CD14-positive monocyte (primary cell): ENCODE data around the gene GLT8D1. TPM values are rescaled to one million over a fixed set of nuclear protein-coding genes. Genes with fewer than 3 reads are reported as not detected.

ENCODE experiments used
- DNase-seq, 3 donors: peaks; one replicate each; pipeline ENCODE4 v3.0.0-alpha.2; 2011 to 2022
- H2AFZ ChIP-seq: 2 replicates; pipeline ENCODE4 v1.6.0; 2012; ENCODE audit warnings: mild to moderate bottlenecking, low read depth, low read length, inconsistent platforms; ENCODE audit not compliant: insufficient read depth, poor library complexity, severe bottlenecking
- H3K27ac ChIP-seq, 2 donors: 1 replicate in 1 of 2; 2 replicates in 1 of 2; pipeline ENCODE4 v1.5.1; 2012 to 2013; ENCODE audit warnings: low read length in 2 of 2, control low read depth in 1 of 2, inconsistent platforms in 1 of 2, low read depth in 1 of 2, mild to moderate bottlenecking in 1 of 2
- H3K27me3 ChIP-seq, 2 donors: one replicate each; pipeline versions ENCODE4 v1.6.0 to v1.6.1; 2011 to 2013; ENCODE audit warnings: low read length in 2 of 2; ENCODE audit not compliant: control insufficient read depth in 2 of 2, insufficient read depth in 2 of 2
- H3K36me3 ChIP-seq, 2 donors: replicated peaks in 1 of 2; 1 replicate in 1 of 2; 2 replicates in 1 of 2; pipeline versions ENCODE4 v1.5.1 to v1.6.1; 2012 to 2013; ENCODE audit warnings: low read length in 2 of 2, control low read depth in 1 of 2, inconsistent platforms in 1 of 2, mild to moderate bottlenecking in 1 of 2; ENCODE audit not compliant: insufficient read depth in 2 of 2, control insufficient read depth in 1 of 2
- H3K4me1 ChIP-seq, 2 donors: 1 replicate in 1 of 2; 2 replicates in 1 of 2; pipeline versions ENCODE4 v1.5.1 to v1.6.1; 2012 to 2013; ENCODE audit warnings: low read length in 2 of 2, control low read depth in 1 of 2, inconsistent platforms in 1 of 2, mild to moderate bottlenecking in 1 of 2, moderate library complexity in 1 of 2; ENCODE audit not compliant: insufficient read depth in 2 of 2, control insufficient read depth in 1 of 2
- H3K4me2 ChIP-seq: replicated peaks from 2 replicates; pipeline ENCODE3; 2012; ENCODE audit warnings: low read length, moderate library complexity, mild to moderate bottlenecking; ENCODE audit not compliant: poor library complexity, severe bottlenecking; ENCODE audit errors: extremely low read depth
- H3K4me3 ChIP-seq, 3 experiments: fragments of 200-600 bp in 1 of 3; sonication (generic) in 1 of 3; replicated peaks in 1 of 3; 1 replicate in 2 of 3; 2 replicates in 1 of 3; pipeline ENCODE4 v1.5.1; 2011 to 2013; ENCODE audit warnings: low read length in 3 of 3, mild to moderate bottlenecking in 3 of 3, control low read depth in 2 of 3, low read depth in 2 of 3, inconsistent platforms in 1 of 3, moderate library complexity in 1 of 3
- H3K79me2 ChIP-seq: 2 replicates; pipeline ENCODE4 v1.6.0; 2012; ENCODE audit warnings: mild to moderate bottlenecking, control low read depth, inconsistent platforms, low read length, moderate library complexity; ENCODE audit not compliant: insufficient read depth
- H3K9ac ChIP-seq: 2 replicates; pipeline ENCODE4 v1.6.0; 2017; ENCODE audit warnings: low read length, mild to moderate bottlenecking; ENCODE audit not compliant: insufficient read depth, poor library complexity, severe bottlenecking
- H3K9me3 ChIP-seq, 2 donors: replicated peaks in 1 of 2; 1 replicate in 1 of 2; 2 replicates in 1 of 2; pipeline versions ENCODE4 v1.5.1 to v1.6.1; 2012 to 2013; ENCODE audit warnings: low read length in 2 of 2, control low read depth in 1 of 2; ENCODE audit not compliant: control insufficient read depth in 1 of 2, insufficient read depth in 1 of 2
- H4K20me1 ChIP-seq: 2 replicates; pipeline ENCODE4 v1.6.0; 2012; ENCODE audit warnings: mild to moderate bottlenecking, low read length, control low read depth, moderate library complexity; ENCODE audit not compliant: insufficient read depth
- H3K27ac Mint-ChIP-seq, 7 donors: one replicate each; pipeline ENCODE4 v1.8.0; 2020; ENCODE audit warnings: mild to moderate bottlenecking in 7 of 7, mixed read lengths in 7 of 7, moderate library complexity in 6 of 7, inconsistent platforms in 2 of 7
- H3K27me3 Mint-ChIP-seq, 3 donors: one replicate each; pipeline ENCODE4 v1.8.0; 2021 to 2022; ENCODE audit warnings: low read depth in 3 of 3, mild to moderate bottlenecking in 3 of 3, mixed read lengths in 3 of 3, moderate library complexity in 3 of 3, inconsistent platforms in 1 of 3
- H3K36me3 Mint-ChIP-seq, 2 donors: one replicate each; pipeline ENCODE4 v1.8.0; 2020; ENCODE audit warnings: mixed read lengths in 2 of 2, inconsistent platforms in 1 of 2, mild to moderate bottlenecking in 1 of 2
- H3K4me1 Mint-ChIP-seq: one replicate; pipeline ENCODE4 v1.8.0; 2020; ENCODE audit warnings: mild to moderate bottlenecking, mixed read lengths
- H3K4me3 Mint-ChIP-seq, 2 donors: one replicate each; pipeline ENCODE4 v1.8.0; 2020; ENCODE audit warnings: mild to moderate bottlenecking in 2 of 2, mixed read lengths in 2 of 2, moderate library complexity in 1 of 2
- H3K9me3 Mint-ChIP-seq, 7 donors: one replicate each; pipeline ENCODE4 v1.8.0; 2020 to 2022; ENCODE audit warnings: mixed read lengths in 7 of 7, mild to moderate bottlenecking in 6 of 7, moderate library complexity in 6 of 7, inconsistent platforms in 2 of 7
- WGBS: methylation state at CpG from one replicate; pipeline ENCODE4 v1.1.5; 2013; ENCODE audit warnings: missing lambda C conversion rate; ENCODE audit not compliant: insufficient coverage; 5-methylcytosine and 5-hydroxymethylcytosine counted together
- intact Hi-C, 2 donors: fragments of 100-400 bp; cut with micrococcal nuclease; formaldehyde crosslinking; loops; one replicate each; pipeline versions ENCODE4 v1.15.0 to v1.15.1; 2023
- polyA plus RNA-seq, 3 donors: library from polyadenylated mRNA; depleted of rRNA in 1 of 3; unstranded in 2 of 3; stranded (reverse) in 1 of 3; fragments of 300-500 nt in 2 of 3; fragments of >200 nt in 1 of 3; fragmentation: Illumina TruSeq in 2 of 3; gene quantifications; 1 replicate in 2 of 3; 2 replicates in 1 of 3; pipeline ENCODE4 v1.2.3, GENCODE V29; 2012 to 2021
- TF ChIP-seq, protein P1 (sequence below): fragments of 200-600 bp; IDR thresholded peaks from one replicate; pipeline ENCODE4 v1.8.0; 2022; ENCODE audit warnings: antibody characterized with exemption, mild to moderate bottlenecking

Gene GLT8D1
- polyA plus RNA-seq, 3 donors: 27.3 to 34.8 (median 34.8) TPM

DNA sequence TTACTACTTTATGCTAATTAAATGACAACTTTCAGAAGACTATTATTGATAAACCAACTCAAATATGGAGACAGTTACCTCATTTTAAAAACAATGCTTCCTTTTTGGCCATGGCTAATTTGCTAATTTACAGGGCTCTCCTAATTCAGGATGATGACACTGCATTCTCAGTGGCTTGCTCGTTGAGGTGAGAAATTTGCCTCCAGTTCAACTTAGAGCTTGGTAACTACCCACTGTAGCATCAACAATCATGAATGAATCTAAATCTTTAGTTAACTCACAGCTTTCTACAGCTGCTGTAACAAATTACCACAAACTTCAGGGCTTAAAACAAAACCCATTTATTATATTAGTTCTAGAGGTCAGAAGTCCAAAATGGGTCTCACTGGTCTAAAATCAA, 33.9 kb downstream of the GLT8D1 start:
- H3K4me3 Mint-ChIP-seq: no peak overlapping the region
- H3K27ac Mint-ChIP-seq: peak overlapping the region in 6 of 7 donors; percentile 47 to 92 (median 90)
- H3K4me1 Mint-ChIP-seq: peaks cover 28% of the 10 kb centered on the region

DNA sequence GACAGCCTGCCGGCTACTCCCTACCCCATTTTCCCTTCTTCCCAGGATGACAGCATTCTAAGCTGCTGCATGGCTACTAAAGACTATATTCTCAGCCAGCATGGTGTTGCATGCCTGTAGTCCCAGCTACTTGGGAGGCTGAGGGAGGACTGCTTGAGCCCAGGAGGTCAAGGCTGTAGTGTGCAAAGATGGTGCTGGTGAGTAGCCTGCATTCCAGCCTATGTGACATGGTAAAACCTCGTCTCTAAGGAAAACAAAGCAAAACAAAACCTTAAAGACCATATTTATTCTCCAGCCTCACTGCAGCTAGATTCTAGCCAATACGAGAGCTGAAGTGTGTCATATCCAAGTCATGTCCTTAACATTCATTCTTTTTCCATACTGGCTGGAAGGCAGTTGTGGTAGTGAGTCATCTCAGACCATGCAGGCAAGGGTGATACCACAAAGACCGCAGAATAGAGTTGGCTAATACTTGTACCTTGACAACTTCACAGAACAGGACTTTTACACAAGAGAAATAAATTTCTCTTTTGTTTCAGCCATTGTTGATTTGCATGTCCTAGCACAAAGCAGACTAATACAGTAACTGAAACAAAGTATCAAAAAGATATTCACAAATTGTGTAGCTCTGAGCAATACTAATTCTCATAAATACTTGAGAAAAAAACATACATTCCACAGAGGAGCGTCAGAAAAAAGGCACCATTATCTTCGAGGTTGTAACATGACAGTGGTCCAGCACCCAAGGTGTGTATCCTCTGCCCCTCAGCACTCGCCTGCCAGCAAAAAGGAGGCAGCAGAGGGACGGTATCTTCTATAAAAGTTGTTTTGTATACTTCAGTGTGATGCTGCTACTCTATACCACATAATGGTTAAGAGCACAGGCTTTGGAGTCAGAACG, 34.7 kb downstream of the GLT8D1 start:
- Histone ChIP-seq H3K4me1 (peaks cover 27% of the 10 kb centered on the region in 2 donors), H3K27me3 (no peaks in the 10 kb centered on the region), H3K9ac (peak overlapping the region; percentile 9), H3K4me2 (peak overlapping the region; percentile 36), H3K4me3 (no peak overlapping the region), H2AFZ (no peak overlapping the region), H3K27ac (peak overlapping the region; percentile 20 to 78), H3K36me3 (peaks cover 66 to 69% of the 10 kb centered on the region in 2 donors), H3K9me3 (no peaks in the 10 kb centered on the region), H3K79me2 (peaks cover 45% of the 10 kb centered on the region), H4K20me1 (peaks cover 50% of the 10 kb centered on the region)
- TF ChIP-seq, protein P1, sequence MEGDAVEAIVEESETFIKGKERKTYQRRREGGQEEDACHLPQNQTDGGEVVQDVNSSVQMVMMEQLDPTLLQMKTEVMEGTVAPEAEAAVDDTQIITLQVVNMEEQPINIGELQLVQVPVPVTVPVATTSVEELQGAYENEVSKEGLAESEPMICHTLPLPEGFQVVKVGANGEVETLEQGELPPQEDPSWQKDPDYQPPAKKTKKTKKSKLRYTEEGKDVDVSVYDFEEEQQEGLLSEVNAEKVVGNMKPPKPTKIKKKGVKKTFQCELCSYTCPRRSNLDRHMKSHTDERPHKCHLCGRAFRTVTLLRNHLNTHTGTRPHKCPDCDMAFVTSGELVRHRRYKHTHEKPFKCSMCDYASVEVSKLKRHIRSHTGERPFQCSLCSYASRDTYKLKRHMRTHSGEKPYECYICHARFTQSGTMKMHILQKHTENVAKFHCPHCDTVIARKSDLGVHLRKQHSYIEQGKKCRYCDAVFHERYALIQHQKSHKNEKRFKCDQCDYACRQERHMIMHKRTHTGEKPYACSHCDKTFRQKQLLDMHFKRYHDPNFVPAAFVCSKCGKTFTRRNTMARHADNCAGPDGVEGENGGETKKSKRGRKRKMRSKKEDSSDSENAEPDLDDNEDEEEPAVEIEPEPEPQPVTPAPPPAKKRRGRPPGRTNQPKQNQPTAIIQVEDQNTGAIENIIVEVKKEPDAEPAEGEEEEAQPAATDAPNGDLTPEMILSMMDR: no peak
- Mint-ChIP-seq H3K27ac (peak overlapping the region; percentile 89 to 97 (median 95)), H3K4me3 (peak overlapping the region; percentile 48 to 76), H3K4me1 (peaks cover 28% of the 10 kb centered on the region), H3K27me3 (no peaks in the 10 kb centered on the region), H3K36me3 (peaks cover 54 to 70% of the 10 kb centered on the region in 2 donors), H3K9me3 (peaks cover 0 to 3% (median 0%) of the 10 kb centered on the region in 7 donors)
- DNase-seq: peak; percentile 78 to 92 (median 86)
- intact Hi-C loops: no loop called here
- no CpG with 5 or more reads among the region's 9 CpGs for WGBS

More for the DNA sequence above, 33.9 kb downstream of the GLT8D1 start:
- H3K4me1 ChIP-seq: peaks cover 27% of the 10 kb centered on the region in 2 donors
- no peak overlapping the region for H3K4me2 ChIP-seq
- peak overlapping the region in 1 of 2 donors; percentile 78 for H3K27ac ChIP-seq
- TF ChIP-seq, protein P1: no peak
- H2AFZ ChIP-seq: no peak overlapping the region
- no peaks in the 10 kb centered on the region for H3K27me3 Mint-ChIP-seq
- WGBS: no CpG with 5 or more reads among the region's 1 CpG
- peaks cover 0 to 3% (median 0%) of the 10 kb centered on the region in 7 donors for H3K9me3 Mint-ChIP-seq
- H3K9me3 ChIP-seq: no peaks in the 10 kb centered on the region
- peaks cover 54 to 69% of the 10 kb centered on the region in 2 donors for H3K36me3 Mint-ChIP-seq
- intact Hi-C loops: no loop called here
- no peak overlapping the region for H3K4me3 ChIP-seq
- no peaks in the 10 kb centered on the region for H3K27me3 ChIP-seq
- peaks cover 41% of the 10 kb centered on the region for H3K79me2 ChIP-seq
- H3K36me3 ChIP-seq: peaks cover 67 to 68% of the 10 kb centered on the region in 2 donors
- H3K9ac ChIP-seq: no peak overlapping the region
- H4K20me1 ChIP-seq: peaks cover 50% of the 10 kb centered on the region
- DNase-seq: no peak
